ENCODE measurements around the gene COX8A. TPM values are rescaled to one million over a fixed set of nuclear protein-coding genes. Genes with fewer than 3 reads are reported as not detected.

The COX8A gene
- total and polyA plus RNA-seq, 2 of the 8 experiments (the other 6 are each of a cell fraction or from before 2014, with no cell fraction given): 365 to 1,720 TPM

DNA sequence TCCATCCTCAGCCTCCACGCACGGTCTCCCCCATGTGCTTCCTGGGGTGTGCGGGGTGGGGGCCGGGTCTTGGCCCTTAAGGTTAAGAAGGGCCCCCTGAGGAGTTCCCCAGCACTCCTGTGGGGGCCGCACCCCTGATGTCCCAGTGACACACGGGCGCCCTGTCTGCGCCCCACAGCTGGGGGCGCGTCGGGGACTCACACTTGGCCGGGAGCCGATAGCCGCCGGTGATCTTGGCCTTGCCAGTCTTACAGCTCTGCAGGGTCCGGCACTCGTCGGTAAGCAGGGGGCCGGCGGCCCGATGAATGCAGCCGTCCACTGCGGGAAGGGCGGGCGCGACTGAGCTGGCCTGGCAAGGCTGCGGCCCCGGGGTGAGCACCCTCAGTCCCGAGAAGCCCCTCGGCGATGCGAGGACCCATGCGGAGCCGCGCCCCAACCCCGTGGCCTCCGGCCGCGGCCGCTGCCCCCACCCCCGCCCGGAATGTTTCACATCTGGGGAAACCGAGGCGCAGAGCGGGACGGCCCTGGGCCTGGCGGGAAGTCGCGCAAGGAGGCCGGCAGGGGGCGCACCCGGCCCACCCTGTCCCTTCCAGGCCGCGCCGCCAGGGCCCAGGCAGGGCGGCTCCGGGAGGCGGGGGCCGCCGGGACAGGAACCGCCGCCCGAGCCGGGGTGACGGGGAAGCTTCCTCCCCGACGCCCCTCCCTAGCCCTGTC, 25.8 kb downstream of the COX8A start:
- Histone ChIP-seq H3K23me2 (ENCODE audit: low read depth, low read length) (peaks cover 18% of the 10 kb centered on the region; the same call in 1 of the 2 replicates), H3K27me3 (replicated peaks in 1 of 4; ENCODE audit: control insufficient read depth in 3 of 4, extremely low read depth in 1 of 4, insufficient read depth in 3 of 4, low read length in 3 of 4) (peaks cover 5 to 36% (median 24%) of the 10 kb centered on the region in 4 experiments), H2AFZ (ENCODE audit: low read length) (no peak overlapping the region), H3K27ac (ENCODE audit: low read depth, low read length) (no peak overlapping the region), H2AK5ac (ENCODE audit: low read depth, low read length) (no peak overlapping the region), H2BK15ac (ENCODE audit: low read length) (no peak overlapping the region), H2BK120ac (replicated peaks; ENCODE audit: low read depth, low read length) (no peak overlapping the region), H2BK12ac (ENCODE audit: low read depth, low read length) (no peak overlapping the region), H3K36me3 (ENCODE audit: control insufficient read depth in 2 of 4, insufficient read depth in 4 of 4, low read length in 3 of 4) (peaks cover 6 to 19% (median 13%) of the 10 kb centered on the region in 4 experiments), H3K4me1 (replicated peaks in 1 of 4; ENCODE audit: control insufficient read depth in 3 of 4, insufficient read depth in 4 of 4, low read length in 3 of 4) (peaks cover 2 to 23% (median 12%) of the 10 kb centered on the region in 4 experiments; a peak in 6 of 7 replicates), H2BK20ac (ENCODE audit: low read length) (no peak overlapping the region), H3K9ac (replicated peaks in 1 of 4; ENCODE audit: extremely low read depth in 1 of 4, low read depth in 3 of 4, low read length in 3 of 4) (no peak overlapping the region), H4K5ac (ENCODE audit: insufficient read length, low read depth, low read length) (no peak overlapping the region), H3K56ac (replicated peaks; ENCODE audit: insufficient read length, low read depth, low read length) (no peak overlapping the region), H3K4me3 (ENCODE audit: extremely low read depth in 1 of 4, insufficient read depth in 2 of 4, low read depth in 3 of 4, low read length in 4 of 4) (peak overlapping the region; percentile 14 to 61 (median 47)), H4K20me1 (replicated peaks in 1 of 2; ENCODE audit: control insufficient read depth in 1 of 2, insufficient read depth in 2 of 2, low read length in 2 of 2) (peaks cover 4 to 24% of the 10 kb centered on the region in 2 experiments), H3K14ac (ENCODE audit: insufficient read length) (no peak overlapping the region), H3K79me2 (ENCODE audit: control insufficient read depth in 1 of 2, insufficient read depth in 2 of 2, low read length in 2 of 2) (no peaks in the 10 kb centered on the region), H3K23ac (ENCODE audit: insufficient read length) (no peak overlapping the region), H3K9me3 (ENCODE audit: insufficient read depth in 2 of 2, low read depth in 1 of 2, low read length in 1 of 2) (no peaks in the 10 kb centered on the region), H3K79me1 (ENCODE audit: low read depth, low read length) (peaks cover 6% of the 10 kb centered on the region; the same call in 1 of the 2 replicates), H3K18ac (ENCODE audit: extremely low read depth, low read length) (no peak overlapping the region), H4K91ac (replicated peaks; ENCODE audit: insufficient read length, low read length) (no peak overlapping the region), H3K4ac (replicated peaks; ENCODE audit: insufficient read length, low read depth, low read length) (no peak overlapping the region), H4K8ac (ENCODE audit: extremely low read depth, insufficient read depth, low read length) (peak overlapping the region; percentile 59; the same call in 1 of the 2 replicates), H3K4me2 (ENCODE audit: insufficient read depth in 1 of 2, low read depth in 2 of 2, low read length in 2 of 2) (peak overlapping the region; percentile 70 to 98), H2BK5ac (ENCODE audit: low read depth, low read length) (no peak overlapping the region)
- CTCF ChIA-PET (ENCODE audit: partially characterized antibody): interaction anchor here (0.6 to 6.8 kb wide), 42 partner anchors 9 to 301 kb away, joined by 3 to 171 read pairs (median 6); partner anchors contain the start of genes FLRT1 and STIP1
- FAIRE-seq (no peak), DNase-seq (ENCODE audit: low read depth in 1 of 2, low spot score in 2 of 2) (peak in 1 of 2 experiments; percentile 91)
- 5% methylated on average over 49 of the region's 67 CpGs; no CpG with 5 or more reads in 1 of the 2 experiments for WGBS, 2 experiments (ENCODE audit: extremely low coverage in 1 of 2, insufficient coverage in 1 of 2, insufficient read length in 1 of 2, insufficient replicate concordance in 2 of 2, low coverage in 1 of 2, low lambda C conversion rate in 2 of 2, missing lambda C conversion rate in 1 of 2)
- POLR2A ChIA-PET (ENCODE audit: partially characterized antibody): interaction anchor here (0.7 to 5.1 kb wide), 17 partner anchors 8 to 270 kb away, joined by 3 to 46 read pairs (median 3); partner anchors contain the start of genes COX8A and FERMT3
- TF ChIP-seq KDM1A (IDR thresholded peaks at IDR 0.05; ENCODE audit: borderline replicate concordance, low read length) (no peak), CEBPB (IDR thresholded peaks at IDR 0.05; ENCODE audit: low read depth, low read length) (no peak), RAD21 (IDR thresholded peaks at IDR 0.05 in 1 of 2, conservative IDR thresholded peaks at IDR 0.05 in 1 of 2; ENCODE audit: low read depth in 2 of 2, low read length in 2 of 2) (peak; percentile 69 to 84), EGR1 (IDR thresholded peaks at IDR 0.05; ENCODE audit: borderline replicate concordance, low read depth, low read length) (no peak), SIX5 (IDR thresholded peaks at IDR 0.05; ENCODE audit: low read depth, low read length) (no peak), CHD1 (IDR thresholded peaks at IDR 0.05; ENCODE audit: low read depth, low read length) (no peak)
- TF ChIP-seq, protein P1, sequence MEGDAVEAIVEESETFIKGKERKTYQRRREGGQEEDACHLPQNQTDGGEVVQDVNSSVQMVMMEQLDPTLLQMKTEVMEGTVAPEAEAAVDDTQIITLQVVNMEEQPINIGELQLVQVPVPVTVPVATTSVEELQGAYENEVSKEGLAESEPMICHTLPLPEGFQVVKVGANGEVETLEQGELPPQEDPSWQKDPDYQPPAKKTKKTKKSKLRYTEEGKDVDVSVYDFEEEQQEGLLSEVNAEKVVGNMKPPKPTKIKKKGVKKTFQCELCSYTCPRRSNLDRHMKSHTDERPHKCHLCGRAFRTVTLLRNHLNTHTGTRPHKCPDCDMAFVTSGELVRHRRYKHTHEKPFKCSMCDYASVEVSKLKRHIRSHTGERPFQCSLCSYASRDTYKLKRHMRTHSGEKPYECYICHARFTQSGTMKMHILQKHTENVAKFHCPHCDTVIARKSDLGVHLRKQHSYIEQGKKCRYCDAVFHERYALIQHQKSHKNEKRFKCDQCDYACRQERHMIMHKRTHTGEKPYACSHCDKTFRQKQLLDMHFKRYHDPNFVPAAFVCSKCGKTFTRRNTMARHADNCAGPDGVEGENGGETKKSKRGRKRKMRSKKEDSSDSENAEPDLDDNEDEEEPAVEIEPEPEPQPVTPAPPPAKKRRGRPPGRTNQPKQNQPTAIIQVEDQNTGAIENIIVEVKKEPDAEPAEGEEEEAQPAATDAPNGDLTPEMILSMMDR (IDR thresholded peaks at IDR 0.05; ENCODE audit: control extremely low read depth in 1 of 3, insufficient read depth in 1 of 3, low read depth in 1 of 3, low read length in 3 of 3): peak in 2 of 3 experiments; percentile 57 to 92; a peak in 3 of 4 replicates
- TF ChIP-seq, protein P2, sequence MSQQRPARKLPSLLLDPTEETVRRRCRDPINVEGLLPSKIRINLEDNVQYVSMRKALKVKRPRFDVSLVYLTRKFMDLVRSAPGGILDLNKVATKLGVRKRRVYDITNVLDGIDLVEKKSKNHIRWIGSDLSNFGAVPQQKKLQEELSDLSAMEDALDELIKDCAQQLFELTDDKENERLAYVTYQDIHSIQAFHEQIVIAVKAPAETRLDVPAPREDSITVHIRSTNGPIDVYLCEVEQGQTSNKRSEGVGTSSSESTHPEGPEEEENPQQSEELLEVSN (IDR thresholded peaks at IDR 0.05): no peak
